HG03469 (cell line): Measurements from ENCODE around the gene MECP2.

ENCODE experiments used
- ATAC-seq: cut with Tn5 transposase; IDR thresholded peaks from one replicate; pipeline ENCODE4 v1.9.1; 2021; ENCODE audit warnings: mild to moderate bottlenecking, moderate library complexity, moderate number of reproducible peaks; ENCODE audit not compliant: unreplicated experiment

MECP2 gene

DNA sequence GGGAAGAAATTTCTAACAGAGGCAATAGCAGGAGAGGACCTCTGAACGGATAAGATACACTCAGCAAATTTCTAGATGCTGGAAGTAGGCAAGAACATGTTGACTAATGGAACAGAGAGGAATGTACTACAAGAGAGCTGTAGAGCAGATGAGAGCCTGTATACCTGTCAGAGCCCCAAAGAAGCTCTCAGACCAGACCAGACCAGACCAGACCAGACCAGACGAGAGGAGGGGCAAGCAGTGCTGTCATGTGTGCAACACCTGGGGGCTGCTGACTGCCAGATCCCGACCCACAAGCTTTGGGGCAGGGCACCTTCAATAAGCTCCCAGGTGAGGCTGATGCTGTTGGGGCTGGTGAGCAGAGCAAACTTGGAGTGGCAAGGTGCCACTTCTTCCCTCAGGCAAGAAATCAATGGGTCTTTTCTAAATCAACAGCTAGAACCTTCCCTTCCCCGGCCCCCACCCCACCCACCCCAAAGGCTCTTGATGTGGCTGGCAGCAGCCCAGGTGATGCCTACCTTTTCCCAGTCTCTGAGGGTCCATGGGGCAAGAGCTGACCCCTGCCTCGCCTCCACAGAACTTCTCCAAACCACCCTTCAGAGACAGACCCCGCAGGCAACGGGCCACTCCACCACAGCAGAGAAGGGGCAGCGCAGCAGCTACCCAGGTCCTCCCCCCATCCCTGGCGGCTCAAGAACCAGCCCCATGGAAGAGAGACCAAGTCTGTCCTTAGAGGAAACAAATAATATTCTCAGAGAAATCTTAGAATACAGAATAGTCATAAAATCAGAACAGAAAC lies 32.7 kb downstream of the MECP2 start:
- ATAC-seq: no peak

DNA sequence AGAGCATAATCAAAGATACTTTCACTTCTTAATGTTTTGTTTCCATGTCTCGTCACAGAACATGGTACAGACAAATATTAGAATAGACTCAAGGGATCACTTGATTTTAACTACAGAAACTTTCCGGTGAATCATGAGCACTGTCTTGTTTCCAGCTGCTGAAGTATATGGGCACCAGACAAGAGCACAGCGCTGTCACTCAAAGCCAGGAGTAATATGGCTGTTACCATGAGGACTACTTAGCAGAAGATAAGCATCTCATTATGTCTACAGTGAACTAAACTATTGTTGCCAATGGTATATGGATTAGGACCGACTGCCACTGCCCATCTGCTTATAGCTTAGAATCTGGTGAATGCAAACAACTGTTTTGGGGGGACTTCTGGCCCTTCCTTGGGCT lies 34.3 kb downstream of the MECP2 start:
- no peak for ATAC-seq

DNA sequence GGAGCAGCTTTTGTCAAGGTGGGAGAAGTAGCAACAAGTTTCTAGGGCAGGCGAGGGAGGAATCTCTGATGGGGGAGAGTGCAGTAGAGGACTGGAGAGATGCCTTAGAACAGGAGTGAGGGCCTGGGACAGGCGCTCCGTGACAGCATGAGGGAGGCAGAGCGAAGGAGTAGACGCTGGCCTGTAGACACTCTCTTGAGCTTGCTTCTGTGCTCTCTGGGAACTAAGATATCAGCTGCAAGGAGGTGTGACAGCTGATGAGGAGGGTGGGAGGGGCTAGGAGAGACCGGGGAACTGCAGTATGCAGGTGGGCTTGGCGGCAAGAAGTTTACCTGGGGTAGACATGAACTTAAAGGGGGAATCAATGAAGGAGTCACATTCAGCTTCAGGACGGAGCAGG lies 35.7 kb downstream of the MECP2 start:
- no peak for ATAC-seq

DNA sequence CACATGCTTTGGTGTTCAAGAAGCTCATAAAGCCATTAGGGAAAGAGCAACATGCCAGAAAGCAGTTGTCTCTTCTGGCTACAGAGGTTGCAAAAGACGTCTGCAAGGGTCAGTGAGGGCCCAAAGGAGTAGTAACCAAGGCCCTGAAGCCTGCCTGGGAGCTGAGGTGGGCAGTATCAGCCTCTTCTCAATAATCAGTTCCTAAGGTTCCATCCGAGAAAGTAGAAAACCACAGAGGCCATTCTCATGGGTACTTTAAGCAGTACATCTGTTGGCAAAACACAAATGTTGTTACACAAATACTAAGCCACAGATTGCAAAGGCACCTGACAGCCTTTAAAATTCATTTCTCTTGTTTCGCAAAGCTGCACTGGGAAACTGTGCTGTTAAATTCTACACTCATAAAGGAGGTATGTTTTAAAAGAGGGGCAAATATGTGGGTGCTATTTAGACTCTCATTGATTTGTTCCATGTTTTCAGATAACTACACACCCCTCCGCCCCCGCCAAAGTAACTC lies 37.7 kb downstream of the MECP2 start:
- no peak for ATAC-seq

DNA sequence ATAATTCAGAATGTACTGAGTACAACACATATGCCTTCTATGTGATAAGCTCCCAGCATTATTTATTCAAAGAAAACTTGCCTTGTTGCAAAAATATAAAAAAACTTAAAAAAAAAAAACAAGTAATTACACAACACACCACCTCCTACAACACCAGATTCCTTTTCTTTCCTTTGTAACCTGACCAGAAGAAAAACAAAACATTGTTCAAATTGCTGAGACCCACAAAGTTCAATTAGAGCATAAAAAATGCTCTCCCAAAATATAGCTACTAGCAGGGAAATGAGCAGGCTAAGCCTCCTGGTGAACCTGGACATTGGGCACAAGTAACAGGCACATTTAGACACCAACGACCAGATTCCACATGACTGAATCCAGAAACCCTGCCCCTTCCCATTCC lies 38.3 kb downstream of the MECP2 start:
- no peak for ATAC-seq

DNA sequence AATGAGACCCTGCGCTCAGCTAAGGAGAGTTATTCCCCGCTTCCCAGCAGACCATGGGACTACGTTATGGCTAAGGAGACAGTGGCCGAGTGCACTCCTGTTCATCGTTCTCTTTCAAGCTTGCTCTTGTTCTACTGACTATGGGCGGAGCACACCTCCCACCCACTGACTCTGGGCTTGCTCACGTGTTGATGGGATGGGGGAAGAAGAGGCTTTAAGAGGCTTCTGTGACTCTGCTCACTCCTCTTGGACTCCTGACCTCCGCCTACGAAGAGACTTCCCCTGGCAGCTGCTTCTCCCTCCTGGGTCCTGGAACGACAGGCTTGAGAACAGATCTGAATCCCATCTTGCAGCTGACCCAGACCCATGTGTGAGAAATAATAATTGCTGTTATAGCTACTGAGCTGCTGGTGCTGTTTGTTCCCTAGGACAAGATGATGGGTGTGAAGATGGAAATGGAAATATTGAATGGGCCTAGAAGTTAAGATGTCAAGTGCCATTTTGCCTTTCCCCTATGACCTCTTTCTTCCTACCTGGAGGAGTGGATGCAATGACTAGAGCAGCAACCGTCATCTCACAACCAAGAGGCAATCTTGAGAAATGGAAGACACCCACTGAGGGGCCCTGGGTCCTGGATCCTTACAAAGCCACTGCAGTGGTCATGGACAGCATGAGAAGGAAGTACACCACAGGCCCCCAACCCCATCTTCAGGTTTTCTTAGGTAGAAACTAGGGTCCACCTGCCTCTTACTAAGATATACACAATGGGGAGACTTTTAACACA lies 39.1 kb downstream of the MECP2 start:
- no peak for ATAC-seq

DNA sequence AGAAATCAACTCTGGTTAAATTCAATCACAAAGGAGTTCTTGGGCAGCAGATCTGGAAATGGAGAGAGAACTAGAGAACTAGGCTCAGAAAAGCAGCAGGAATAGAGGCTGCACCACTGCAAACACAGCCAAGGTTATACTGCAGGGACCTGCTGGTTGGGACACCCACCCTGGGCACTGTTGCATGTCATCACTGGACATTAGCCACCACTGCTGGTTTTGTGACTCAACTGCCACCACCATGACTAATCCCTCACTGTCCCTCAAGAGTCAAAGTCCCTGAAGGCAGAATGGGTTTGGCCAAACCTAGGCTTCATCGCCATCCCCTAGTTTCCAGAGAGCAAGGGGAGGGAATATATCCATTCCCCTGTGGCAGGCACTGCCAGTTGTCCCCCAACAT lies 39.7 kb downstream of the MECP2 start:
- no peak for ATAC-seq

DNA sequence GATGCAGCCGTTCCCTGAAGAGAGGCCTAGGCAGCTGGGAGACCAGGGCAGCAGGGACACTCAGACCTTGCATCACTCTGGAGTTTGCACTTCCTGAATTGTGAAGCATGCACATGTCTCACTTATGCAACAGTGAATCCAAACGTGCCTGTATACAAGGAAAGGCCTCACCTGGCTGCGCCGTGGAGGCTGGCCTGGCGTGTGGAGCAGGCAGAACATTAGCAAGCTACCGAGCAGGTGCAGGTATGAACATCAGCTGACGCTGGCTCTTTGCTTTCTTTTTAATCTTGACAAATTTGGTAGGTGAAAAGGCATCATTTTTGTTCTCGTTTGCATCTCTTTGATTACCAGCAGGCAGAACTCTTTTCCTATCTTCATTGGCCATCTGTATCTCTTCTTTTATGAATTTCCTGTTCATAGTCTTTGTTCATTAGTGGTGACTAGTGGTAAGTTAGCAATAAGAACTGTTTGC lies 40.7 kb downstream of the MECP2 start:
- no peak for ATAC-seq

DNA sequence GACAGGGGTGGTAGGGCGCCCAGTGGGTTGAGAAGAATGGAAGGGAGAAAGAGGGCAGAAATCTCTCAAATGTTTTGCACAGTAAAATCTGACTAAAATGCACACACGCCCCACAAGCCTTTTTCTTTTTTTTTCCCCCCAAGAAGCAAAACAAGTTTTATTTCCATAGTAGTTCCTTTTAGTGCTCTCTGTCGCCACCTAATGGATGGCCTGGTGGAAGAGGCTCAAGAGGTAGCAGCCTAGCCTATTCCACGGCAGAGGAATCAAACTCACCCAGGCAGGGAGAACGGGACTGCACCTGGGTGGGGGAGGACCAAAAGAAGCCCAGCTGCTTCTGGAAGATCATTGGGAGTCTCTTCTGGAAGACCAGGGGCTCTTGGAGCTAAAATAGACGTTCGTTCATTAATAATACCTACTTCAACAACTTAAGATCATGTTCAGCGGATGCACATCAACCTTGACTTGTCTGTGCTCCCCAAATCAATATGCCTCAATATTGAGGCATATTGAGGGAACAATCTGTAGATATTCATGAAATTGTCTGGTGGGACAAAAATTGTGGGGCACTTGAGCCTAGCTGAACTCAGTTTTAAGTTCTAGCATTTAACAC lies 46.2 kb downstream of the MECP2 start:
- ATAC-seq: no peak

DNA sequence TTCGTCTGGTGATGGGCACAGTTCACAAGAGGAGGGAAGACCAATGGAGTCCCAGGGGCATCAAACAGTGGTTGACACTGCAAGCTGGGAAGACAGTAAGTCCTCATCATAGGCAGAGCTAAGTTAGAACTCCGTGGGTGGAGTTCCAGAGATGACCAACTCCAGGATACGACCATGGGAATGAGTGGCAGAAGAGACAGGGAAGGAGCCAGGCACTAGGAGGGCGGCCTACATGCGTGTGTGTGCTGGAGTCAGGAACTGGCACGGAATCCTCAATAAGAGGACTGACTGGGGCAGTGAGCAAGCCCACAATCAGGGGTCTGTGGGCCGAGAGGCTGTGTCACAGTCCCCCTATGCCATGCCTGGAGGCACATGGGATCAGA lies 47.4 kb downstream of the MECP2 start:
- ATAC-seq: no peak

DNA sequence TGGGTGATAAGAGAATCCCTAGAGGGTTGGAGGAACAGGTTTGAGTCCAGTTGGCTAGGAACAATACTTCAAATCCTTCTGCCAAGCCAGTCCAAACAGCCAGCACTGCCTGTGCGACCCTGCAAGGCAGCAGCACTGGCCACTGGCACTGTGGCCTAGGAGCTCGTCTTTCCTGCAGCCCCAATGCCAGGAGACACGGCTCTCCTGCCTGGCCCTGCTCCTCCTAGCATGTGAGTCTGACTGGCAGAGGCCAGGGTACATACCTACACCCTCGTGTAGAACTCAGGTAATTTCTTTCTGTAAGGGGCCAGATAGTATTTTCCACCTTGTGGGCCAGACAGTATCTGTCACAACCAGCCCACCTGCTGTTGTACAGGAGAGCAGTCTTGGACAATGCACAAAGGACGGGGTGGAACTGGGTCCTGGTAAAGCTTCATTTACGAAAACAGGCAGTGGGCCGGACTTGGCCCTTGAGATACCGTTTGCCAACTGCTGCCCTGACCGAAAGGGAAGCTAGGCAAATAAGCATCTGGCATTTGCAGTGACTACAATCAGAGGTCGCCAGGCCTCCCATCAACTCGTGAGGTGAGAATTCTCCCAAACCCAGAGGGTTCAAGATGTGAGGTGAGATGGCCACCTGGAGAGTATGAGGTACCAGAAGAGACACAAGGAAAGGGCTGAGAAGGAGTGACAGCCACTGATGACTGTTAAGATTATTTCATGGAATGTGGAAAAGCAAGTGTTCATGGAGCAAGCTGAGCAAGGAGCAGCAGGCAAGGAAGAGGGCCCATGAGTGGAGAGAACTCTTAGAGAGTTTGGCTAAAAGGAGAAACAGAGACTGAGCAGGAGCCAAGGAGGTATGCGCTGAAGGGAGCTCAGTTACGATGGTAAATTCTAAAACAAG lies 48.1 kb downstream of the MECP2 start:
- no peak for ATAC-seq

DNA sequence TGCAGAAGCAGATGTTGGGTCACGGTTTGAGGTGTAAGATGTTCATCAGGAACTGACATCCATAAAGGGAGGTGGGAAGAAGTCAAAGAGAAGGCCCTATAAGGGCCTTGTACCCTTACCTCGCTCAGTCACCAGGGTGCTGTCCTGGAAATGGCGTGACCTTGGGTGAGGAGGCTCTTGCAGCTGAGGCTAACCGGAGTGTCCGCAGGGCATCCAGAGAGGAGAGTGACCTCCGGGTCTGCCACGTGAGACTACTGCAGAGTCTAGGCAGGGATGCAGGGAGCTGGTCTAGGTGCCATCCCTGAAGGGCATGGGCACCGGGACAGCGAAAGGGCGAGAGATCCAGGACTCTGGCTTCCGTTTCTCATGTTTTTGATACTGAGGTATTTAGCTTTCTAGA lies 49.1 kb downstream of the MECP2 start:
- ATAC-seq: no peak

DNA sequence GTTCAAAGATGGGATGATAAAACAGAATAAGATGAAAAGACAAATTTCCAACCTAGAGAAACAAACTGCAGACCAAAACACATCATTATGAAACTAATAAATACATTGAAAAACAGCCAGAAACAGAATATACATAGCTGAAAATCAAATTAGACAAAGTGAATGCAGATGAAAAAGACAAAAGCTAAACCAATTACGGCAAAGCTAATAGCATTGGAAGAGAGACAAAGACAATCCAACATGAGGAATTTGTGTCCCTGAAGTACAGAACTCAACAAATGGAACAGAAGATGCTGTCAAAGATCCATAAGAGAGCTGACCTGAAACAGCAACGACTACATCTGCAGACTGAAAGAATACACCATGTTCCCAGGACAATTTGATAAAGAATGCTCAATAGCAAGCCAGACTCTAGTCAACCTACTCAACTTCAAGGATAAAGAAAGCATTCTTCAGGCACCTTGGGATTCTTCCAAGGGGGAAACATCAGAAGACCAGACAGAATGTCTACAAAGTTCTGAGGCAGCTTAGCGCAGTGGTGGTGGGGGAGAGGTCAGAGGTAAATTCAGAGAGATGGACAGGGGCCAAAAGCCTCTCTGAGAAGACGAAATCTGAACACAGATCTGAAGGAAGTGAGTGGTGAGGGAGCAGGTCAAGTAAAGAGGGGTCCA lies 50.4 kb downstream of the MECP2 start:
- no peak for ATAC-seq

DNA sequence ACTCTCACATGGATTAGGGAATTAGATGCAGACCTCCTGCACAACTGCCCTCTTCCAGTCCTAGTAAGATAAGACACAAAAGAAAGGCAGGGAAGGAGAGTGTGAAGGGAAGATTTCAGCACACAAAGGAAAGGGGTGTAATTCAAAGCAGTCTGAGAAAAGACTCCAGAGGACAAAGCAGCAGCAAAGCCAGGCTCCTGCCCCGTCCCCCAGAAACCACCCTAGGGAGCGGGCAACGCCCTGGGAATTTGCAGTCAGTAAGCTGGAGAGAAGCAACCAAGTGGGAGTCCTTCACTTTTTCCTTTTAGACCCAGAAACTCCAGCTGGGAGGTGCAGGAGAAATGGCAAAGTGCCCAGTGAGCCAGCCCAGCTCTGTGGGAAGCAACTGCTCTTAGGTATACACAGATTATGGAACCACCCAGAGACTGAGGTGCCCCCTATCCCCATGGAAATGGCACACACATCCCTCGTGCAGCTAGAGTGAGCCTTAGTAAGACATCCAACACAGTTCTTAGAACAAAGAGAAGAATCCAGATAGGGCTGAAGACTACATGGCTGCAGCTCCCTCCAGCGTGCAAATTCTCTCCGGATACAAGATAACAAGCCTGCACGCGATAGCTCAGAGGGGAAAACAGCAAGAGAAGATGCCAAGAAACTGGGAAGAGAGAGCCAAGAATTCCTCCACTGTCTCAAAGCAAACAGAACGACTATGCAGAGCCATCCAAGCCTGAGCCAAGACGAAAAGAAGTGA lies 51.3 kb downstream of the MECP2 start:
- ATAC-seq: no peak

DNA sequence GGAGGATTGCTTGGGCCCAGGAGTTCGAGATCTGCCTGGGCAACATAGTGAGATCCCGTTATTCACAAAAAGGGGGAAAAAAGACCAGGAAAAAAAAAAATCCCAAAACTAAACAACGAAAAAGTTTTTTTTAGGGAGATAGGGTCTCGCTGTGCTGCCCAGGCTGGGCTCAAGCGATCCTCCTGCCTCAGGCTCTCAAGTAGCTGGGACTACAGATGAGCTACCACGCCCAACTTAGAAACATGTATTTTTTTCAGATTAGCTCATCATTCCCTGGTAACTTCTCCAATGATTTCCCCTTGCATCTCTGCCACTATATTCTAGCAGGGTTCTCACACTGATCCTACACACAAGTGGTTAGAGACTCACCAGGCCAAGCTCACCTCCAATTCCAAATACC lies 53.4 kb downstream of the MECP2 start:
- no peak for ATAC-seq

DNA sequence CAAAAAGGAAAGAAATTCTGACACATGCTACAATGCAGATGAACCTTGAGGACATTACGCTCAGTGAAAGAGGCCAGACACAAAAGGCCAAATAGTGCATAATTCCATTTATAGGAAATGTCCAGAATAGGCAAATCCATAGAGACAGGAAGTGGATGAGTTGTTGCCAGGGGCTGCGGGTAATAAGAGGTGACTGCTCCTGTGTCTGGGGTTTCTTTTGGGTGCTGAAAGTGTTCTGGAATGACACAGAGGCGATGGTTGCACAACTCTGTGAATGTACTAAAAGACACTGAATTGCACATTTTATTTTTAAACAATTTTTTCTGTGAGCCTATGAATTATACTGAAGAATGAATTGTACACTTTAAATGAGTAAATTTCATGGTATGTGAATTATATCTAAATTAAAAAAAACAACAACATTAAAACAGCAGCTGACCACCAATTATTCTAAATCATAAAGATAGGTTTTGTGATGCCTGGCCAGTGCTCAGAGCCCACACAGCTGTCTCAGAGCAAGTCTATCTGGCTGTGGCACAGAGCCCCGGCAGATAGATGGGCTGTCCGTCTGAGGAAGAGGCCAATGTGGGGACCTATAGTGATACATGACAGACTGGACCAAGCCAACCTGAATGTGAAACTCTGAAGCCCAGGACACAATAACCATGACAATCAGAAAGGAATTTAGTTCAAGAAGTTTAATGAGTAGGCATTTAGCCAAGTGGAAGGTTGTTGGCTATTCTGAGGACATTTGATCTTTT lies 54.3 kb downstream of the MECP2 start:
- no peak for ATAC-seq

DNA sequence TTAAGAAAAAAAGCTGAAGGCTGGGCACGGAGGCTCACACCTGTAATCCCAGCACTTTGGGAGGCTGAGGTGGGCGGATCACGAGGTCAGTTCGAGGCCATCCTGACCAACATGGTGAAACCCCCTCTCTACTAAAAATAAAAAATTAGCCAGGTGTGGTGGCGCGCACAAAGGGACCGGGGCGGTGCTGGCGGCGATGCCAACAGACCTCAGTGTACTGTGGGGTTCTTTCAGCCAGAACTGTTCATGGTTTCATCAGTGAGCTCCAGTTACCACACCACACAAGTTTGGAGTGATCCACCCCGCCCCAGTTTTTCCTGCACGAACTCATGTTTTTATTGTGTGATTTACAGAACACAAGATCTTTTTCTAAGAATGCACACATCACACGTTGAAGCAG lies 56.7 kb downstream of the MECP2 start:
- ATAC-seq: no peak

DNA sequence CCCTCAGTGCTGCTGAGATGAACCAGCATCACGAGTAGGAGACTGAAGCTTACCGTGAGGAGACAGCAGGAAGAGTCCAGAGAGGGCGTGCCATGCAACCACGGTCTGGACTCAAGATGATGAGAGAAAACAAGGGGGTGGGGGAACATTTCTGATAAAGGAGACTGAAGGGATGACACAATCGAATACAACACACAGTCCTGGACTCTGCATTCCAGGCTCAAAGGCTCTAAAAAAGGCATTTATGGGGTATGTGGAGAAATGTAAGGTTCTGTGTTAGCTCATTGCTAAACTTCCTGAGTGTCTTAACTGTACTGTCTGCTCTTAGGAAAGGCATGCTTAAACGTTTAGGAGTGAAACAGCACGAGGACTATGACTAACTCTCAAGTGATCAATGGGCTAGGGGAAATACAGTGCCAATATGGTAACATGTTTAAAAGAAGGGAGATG lies 57.2 kb downstream of the MECP2 start:
- ATAC-seq: no peak

DNA sequence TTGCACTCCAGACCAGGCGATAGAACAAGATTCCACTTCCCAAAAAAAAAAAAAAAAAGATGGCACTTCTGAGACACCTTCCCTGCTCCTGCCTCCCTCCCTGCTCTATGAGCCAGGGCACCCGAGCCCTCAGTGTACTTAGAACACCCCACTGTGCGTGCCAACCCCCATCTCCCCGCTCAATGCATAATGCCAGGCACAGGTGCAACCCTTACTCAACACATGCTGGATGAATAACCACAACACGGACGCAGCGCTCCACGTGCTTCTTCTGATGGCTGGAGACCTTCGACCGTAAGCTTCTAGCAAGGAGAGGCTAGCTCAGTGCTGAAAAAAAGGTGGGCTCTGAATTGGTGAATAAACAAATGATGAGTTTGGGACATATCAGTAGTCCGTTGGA lies 57.9 kb downstream of the MECP2 start:
- no peak for ATAC-seq
